SW 1271 (cell line): Measurements from ENCODE around the gene HLCS.
"Not testable (repeated sequence)": the region's sequence is repeated elsewhere in the genome, so short reads cannot be mapped to it uniquely, and the experiment has no call there.

Experiments used
- DNase-seq, 2 experiments: peaks; one replicate each; lab custom pipeline; 2025; lab: John Stamatoyannopoulos, UW

The HLCS gene

GRCh38 chr21:36966066-36966820, at the start of gene HLCS:
Gene HLCS, minus strand, starts transcription at chr21:36966669. Its CDS starts 31 bp downstream, at chr21:36966638.
- peak in 1 of 2 experiments; percentile 27 for DNase-seq

- DNase-seq = peak; percentile 33 to 49
Observed at GRCh38 chr21:37009740-37010341, 43.4 kb upstream of the HLCS start.

DNA sequence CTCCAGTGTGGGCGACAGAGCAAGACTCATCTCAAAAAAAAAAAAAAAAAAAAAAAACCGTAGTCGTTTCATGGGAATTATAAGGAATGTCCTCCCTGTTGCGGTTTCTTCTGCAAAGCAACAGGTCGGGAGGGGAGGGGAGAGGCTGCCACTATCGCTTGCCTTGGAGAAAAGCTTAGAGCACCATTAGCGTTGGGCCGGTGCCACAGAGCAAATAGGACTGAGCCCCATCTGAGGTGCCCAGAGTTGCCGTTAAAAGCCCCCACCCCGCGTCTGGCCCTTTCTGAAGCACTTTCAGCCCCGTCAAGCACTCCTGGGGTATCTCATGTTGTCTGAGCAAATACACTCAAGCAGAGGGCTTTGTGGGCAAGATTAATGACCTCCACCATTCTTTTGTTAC, 42.3 kb upstream of the HLCS start:
- DNase-seq = no peak

- DNase-seq = no peak
Observed at GRCh38 chr21:37006486-37007291, 40.2 kb upstream of the HLCS start, which contains the start of gene RIPPLY3. Gene RIPPLY3, plus strand, starts transcription at chr21:37006702. Its CDS starts 71 bp downstream, at chr21:37006773.

DNA sequence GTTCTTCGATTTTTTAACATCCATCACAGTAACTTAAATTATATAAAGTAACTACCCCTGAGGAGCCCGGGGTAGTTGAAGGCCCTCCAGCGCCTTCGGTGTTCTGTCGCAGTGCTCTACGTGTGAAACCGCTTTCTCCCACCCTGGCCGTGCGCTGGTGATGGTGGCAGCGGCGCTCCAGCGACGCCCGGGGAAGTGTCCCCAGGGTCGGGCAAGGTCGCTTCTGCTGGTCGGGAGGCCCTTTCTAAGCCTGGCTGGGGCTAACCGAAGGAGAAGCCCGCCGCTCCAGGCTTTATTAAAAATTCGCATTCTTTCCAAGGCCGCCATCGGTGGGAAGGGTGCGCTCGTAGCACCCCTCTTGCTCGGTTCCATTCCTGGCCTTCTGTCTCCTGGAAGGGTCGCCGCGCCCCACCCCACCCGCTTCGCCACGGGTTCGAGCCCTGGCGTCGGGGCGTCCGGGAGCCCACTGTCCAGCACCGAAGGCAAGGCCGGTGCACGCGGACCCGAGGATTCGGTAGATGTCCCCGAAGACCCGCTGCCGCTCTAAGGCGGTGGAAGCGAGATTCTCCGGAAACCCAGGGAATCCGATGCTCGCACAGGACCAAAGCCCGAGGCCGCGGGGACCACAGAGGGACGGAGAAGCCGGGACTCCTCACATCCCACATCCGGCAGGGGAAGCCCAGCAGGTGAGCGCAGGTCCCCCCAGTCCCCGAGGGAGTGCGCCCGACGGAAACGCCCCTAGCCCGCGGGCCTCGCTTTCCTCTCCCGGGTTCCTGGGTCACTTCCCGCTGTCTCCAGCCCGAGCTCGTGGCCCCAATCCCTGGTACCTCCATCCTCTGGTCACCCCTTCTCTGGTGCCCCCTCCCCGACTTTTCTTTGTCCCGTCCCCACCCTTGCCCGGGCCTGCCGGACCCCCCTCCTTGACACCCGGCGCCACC, 39.3 kb upstream of the HLCS start:
- no peak for DNase-seq

DNA sequence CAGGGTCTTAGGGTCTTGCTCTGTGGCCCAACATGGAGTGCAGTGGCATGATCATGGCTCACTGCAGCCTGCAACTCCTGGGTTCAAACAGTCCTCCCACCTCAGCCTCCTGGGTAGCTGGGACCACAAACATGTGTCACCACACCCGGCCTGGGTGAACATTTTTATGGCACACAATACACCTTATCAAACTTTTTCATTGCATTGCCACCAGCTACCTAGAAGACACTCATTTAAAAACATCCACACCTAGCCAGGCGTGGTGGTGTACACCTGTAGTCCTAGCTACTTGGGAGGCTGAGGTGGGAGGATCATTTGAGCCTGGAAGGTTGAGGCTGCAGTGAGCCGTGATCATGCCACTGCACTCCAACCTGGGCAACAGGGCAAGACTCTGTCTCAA, 37.4 kb upstream of the HLCS start:
- not testable (repeated sequence) for DNase-seq

DNA sequence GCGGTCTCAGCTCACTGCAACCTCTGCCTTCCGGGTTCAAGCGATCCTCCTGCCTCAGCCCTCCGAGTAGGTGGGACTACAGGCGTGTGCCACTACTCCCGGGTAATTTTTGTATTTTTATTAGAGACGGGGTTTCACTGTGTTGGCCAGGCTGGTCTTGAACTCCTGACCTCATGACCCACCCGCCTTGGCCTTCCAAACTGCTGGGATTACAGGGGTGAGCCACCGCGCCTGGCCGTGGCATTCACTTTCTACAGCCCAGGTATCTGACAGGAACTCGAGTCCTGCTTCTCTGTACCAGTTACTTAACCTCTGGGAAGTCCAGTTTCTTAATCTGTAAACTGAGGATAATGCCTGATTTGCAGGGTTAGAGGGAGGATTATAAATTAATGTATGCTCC, 36.4 kb upstream of the HLCS start:
- DNase-seq = not testable (repeated sequence)

- no peak for DNase-seq
Observed at GRCh38 chr21:37001441-37001840, 35.0 kb upstream of the HLCS start.

DNA sequence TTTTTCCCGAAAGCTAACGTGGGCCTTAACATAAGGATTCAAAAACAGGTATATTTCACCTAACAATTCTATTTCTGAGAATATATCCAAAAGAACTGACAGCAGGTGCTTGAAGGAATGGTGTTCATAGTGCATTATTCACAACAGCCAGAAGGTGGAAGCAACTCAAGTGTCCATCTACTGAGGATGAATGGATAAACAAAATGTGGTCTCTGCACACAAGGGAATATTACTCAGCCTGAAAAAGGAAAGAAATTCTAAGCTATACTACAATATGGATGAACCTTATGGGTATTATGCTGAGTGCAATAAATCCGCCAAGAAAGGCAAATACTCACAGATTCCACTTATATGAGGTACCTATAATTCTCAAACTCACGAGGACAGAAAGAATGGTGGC, 33.9 kb upstream of the HLCS start:
- peak in 1 of 2 experiments; percentile 3 for DNase-seq

- no peak for DNase-seq
Observed at GRCh38 chr21:36999131-36999898, 32.8 kb upstream of the HLCS start.

GRCh38 chr21:36995285-36995684, 28.8 kb upstream of the HLCS start:
- not testable (repeated sequence) for DNase-seq

GRCh38 chr21:36994501-36995158, 28.2 kb upstream of the HLCS start:
- DNase-seq = no peak

GRCh38 chr21:36992671-36993070, 26.2 kb upstream of the HLCS start:
- DNase-seq = no peak

DNA sequence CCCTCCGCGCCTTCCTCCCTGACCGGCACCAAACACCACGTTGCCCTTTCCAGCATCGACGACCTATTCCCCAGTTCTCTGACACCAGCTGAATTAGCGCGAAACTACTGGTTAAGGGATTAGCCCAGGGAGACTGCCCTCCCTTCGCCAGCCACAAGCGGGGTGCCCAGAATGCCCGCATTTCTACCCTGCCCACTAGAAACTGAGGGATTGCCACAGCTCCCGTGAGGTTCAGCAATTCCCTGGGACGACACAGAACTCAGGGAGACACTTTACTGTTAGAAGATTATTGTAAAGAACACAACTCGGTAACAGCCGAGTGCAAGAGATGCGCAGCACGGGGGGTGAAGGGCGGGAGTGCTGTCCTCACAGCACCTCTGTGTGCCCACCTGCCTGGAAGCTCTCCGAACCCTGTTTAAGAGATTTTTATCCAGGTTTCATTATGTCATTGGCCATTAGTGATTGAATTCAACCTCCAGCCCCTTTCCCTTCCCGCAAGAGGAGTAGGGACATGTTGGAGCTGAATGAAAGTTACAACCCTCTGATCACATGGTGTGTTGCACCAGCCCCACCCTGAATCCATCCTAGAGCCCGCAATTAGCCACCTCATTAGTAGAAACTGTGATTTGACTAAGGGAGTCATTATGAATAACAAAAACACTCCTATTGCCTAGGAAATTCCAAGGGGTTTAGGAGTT, 24.2 kb upstream of the HLCS start:
- DNase-seq = no peak

GRCh38 chr21:36989699-36990507, 23.4 kb upstream of the HLCS start:
- DNase-seq = peak; percentile 26 to 80

DNA sequence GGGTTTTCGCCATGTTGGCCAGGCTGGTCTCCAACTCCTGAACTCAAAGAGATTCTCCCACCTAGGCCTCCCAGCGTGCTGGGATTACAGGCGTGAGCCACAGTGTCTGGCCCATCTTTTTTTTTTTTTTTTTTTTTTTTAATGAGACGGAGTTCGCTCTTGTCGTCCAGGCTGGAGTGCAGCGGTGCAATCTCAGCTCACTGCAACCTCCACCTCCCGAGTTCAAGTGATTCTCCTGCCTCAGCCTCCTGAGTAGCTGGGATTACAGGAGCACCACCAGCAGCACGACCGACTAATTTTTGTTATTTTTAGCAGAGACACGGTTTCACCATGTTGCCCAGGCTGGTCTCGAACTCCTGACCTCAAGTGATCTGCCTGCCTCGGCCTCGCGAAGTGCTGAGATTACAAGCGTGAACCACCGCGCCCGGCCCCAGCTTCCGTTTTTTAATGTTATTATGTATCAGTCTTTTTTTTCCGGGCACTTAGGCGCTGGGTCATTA, 22.8 kb upstream of the HLCS start:
- DNase-seq = not testable (repeated sequence)

DNA sequence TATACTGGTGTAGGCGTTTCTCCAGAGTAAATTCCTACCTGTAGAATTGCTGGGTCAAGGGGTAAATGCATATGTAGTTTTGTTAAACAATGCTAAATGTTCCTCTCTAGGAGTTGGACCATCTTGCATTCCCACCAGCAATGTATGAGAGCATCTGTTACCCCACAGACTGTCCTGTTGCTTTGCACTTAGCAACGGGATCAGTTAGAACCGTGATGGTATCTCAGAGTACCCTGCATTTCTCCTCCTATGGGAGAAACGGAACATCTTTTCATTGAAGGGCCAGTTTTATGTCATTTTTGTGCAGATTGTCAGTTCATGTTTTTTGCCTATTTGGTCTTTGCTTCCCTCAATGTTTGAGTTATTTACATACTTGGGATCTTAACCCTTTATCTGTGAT, 22.1 kb upstream of the HLCS start:
- DNase-seq = no peak

- DNase-seq = no peak
Observed at GRCh38 chr21:36987845-36988244, 21.4 kb upstream of the HLCS start.
